ENCODE results near the gene WDR18. TPM values are rescaled to one million over a fixed set of nuclear protein-coding genes. Genes with fewer than 3 reads are reported as not detected.

WDR18 gene
- total and polyA plus RNA-seq, 2 of the 8 experiments (the other 6 are each of a cell fraction or from before 2014, with no cell fraction given) = 87.7 to 177 TPM

DNA sequence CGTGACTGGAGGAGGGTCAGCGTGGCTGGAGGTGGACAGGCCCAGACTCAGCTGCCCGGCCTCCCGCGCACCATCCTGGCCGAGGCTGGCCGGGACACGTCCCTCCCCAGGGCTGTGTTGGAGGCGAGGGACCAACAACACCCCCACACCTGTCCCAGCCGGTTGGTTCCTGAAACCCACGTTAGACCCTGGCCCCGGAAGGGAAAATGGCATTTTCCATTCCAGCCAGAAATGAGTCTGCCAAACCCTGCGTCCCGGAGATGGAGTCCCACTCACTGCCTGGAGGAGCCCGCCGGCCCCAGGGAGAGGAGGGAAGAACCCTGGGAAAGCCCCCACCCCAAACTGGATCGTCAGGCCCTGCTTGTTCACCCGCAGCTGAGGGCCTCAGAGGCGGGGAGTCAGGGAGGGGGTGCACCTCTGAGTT is 4.8 kb upstream of the WDR18 start (continued):
- TF ChIP-seq MAFK (IDR thresholded peaks at IDR 0.05; ENCODE audit: low read depth, low read length) (no peak), RFX5 (IDR thresholded peaks at IDR 0.05; ENCODE audit: borderline replicate concordance, low read depth, low read length) (no peak), EP300 (IDR thresholded peaks at IDR 0.05; ENCODE audit: borderline replicate concordance in 1 of 2, low read depth in 2 of 2, low read length in 2 of 2) (no peak), SIN3A (conservative IDR thresholded peaks at IDR 0.05 in 1 of 2, IDR thresholded peaks at IDR 0.05 in 1 of 2; ENCODE audit: low read depth in 1 of 2, low read length in 2 of 2) (no peak)

Measured in H1 (cell line).